Hematopoietic multipotent progenitor cell treated with erythropoietin and hydrocortisone succinate and interleukin-3 and kit ligand, for 4 days (in vitro differentiated cells): Measurements from ENCODE around the gene EML4.

Source experiments
- DNase-seq: peaks from one replicate; pipeline ENCODE4 v3.0.0-alpha.2; 2015

The EML4 gene

GRCh38 chr2:42137125-42137841 is 31.9 kb upstream of the EML4 start:
- no peak for DNase-seq

GRCh38 chr2:42138163-42139015 is 30.8 kb upstream of the EML4 start:
- DNase-seq: no peak

- no peak for DNase-seq
Measured at GRCh38 chr2:42139101-42139500, 30.1 kb upstream of the EML4 start.

DNA sequence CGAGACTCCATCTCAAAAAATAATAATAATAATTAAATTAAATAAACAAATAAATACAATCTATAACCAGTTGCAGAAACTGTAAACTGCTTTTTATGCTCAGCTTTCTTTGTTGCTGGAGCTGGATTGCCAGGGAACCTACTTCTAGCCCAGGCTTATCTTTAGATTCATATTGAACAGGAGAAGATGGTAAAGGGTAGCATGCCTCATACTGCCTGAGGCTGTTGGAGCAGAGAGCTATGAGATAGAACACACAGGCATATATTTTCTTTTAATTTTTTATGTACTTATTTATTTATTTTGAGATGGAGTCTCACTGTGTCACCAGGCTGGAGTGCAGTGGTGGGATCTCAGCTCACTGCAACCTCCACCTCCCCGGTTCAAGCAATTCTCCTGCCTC is 28.7 kb upstream of the EML4 start:
- DNase-seq: no peak

GRCh38 chr2:42141687-42142546 is 27.2 kb upstream of the EML4 start:
- peak; percentile 55 for DNase-seq

GRCh38 chr2:42142547-42143184 is 26.5 kb upstream of the EML4 start:
- no peak for DNase-seq

DNA sequence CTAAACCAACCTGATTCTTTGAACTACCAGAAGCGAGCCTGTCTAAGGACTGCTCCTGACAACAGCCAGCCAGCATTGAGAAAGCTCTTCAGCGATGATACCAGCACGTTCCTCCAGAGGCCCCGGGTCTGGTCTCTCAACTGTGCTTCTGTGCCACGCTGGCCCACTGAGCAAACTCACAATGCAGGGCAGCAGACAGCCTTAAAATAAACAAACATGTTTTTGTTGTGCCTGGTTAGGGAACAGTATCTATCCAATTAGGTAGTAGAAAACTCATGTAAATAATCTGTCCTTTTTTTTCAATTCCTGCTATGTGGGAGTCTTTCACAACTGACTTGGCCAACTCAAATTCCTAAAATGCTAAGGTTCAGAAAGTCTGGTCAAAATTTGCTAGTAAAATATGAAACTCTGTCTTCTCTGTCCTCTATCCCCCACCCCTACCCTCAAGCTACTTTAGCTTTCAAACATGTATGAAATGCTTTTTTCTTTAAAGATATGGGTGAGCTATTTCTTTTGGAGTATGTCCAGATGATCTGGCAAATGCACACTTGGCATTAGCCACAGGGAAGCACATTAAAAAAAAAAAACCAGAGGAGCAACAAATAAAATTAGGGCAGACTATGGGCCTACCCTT is 21.4 kb upstream of the EML4 start:
- DNase-seq: no peak

DNA sequence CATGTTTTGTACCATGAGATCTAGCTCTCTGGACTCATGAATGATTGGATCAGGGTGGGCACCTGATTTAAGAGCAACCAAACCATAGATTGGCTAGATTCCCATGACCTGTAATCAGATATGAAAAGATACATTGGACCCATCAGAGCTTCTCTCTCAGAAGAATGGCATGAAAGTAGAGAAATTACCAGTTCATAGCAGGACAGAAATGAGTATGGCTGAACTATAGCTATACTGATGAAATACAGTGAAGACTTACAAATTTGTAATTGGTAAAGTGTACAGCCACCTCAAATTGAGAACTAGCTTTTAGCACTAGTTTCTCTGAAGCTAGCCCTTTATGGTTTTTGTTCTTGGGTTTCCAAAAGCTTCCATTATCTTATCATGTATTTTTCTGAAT is 19.0 kb upstream of the EML4 start:
- DNase-seq: no peak

DNA sequence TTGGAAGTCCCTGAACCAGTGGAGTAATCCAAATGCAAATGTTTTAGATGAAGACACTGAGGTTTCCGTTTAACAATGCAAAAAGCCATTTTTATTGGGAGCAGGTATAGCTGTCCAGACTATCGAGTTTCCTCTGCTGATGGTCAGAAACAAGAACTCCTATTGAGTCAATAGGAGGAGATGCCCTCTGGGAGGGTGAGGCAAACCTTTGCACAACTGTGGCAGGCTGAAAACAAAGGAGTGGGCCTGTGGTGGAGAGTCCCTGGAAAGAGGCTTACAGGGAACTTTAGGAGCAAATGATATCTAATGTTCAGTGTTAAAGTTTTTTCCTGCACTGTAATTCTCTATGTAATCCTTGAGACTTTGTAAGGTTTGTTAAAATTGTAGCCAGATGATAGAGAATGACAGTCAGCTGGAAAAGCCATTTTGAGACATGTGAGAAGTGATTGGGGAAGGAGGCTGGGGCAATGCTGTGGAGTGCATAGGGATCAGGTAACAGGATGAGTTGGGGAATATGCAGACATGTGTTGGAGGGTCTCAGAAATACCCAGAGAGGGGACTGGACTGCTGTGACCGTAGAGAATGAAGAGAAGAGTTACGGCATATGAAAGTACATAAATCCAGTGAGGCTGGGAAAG is 15.1 kb upstream of the EML4 start:
- DNase-seq: no peak

- DNase-seq: no peak
Measured at GRCh38 chr2:42156721-42157120, 12.4 kb upstream of the EML4 start.

- DNase-seq: no peak
Measured at GRCh38 chr2:42161444-42161843, 7.7 kb upstream of the EML4 start.

GRCh38 chr2:42163444-42164045 is 5.6 kb upstream of the EML4 start:
- no peak for DNase-seq

DNA sequence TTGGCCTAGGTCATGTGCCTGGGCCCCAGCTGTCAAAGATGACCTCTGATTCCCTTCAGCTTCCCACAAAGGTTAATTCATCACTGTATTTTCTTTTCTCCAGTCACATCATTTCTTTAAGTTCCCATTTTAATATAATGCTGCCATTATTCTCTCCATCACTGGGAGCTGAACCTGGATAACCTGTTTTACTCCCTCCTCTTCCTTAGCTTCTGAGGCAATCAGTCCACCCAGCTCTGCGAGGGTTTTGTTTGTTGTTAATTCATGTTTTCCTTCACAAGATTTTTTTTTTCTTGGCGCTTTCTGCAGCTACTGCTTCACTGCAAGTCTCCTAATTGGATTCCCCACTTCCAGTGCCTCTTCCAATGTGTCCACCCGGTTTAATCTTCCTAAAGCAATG is 5.1 kb upstream of the EML4 start:
- DNase-seq: no peak

DNA sequence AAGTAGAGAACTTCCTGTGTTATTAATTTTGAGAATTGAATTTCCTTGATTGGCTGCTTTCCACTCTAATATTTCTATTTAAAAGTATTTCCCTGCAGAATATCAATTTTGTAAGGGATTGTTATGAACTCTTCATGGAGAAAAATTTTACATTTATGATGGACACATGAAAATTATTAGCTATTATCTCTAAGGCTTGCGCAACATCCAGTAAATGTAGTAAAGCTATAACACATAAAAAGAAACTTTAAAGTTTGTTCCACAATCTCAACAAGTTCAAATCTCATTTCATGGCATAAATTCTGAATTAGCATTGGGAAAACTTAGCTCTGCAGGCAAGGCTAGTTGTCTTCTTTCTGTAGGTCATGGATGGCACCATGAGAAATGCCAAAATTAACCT is 4.2 kb upstream of the EML4 start:
- DNase-seq: no peak

DNA sequence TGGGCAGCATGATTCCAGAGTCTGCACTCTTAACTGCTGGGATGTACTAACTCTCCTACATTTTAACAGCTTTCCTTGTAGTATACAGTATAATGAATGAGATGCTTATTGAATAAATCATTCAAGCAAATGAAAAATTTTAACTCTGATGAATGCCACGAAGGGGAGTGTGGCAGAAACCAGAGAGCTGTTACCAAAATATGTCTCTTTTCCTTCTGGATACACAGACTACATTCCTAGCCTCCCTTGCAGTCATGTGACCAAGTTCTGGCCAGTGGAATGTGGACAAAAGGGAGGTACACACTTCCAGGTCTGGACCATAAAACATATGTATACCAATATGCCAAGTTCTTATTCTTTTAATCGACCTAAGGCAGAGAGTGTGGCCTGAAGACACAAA is 1.7 kb upstream of the EML4 start:
- no peak for DNase-seq

- no peak for DNase-seq
Measured at GRCh38 chr2:42168459-42169099, 574 bp upstream of the EML4 start.

DNA sequence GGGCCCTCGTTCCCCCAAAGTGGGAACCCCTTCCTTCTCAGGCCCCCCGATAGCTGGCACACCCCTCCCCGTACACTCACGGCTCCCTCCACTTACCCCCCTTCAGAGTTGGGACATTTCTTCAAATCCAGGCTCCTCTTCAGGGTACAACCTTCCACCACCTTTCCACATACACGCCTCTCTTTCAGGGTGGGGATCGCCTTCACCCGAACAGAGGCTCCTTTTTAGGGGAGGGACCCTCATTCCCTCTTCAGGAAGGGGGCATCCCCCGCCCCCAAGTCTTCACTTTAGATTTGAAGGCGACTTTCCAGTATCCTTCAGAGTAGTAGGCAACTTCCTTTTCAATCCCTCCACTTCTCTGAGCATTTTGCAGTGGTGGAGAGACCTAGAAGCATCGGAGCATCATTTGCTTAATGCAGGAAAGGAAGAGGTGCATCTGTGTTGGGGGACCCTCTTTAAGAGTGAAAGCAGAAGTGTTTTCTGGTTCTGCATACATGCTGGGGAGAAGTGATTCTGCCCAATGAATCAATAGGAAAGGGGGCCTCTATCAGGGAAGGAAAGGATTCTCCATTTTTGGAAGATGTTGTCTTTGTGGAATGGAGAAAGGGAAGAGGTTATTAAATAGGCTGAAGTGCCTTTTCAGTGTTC is 845 bp downstream of the EML4 start:
- peak; percentile 37 for DNase-seq

DNA sequence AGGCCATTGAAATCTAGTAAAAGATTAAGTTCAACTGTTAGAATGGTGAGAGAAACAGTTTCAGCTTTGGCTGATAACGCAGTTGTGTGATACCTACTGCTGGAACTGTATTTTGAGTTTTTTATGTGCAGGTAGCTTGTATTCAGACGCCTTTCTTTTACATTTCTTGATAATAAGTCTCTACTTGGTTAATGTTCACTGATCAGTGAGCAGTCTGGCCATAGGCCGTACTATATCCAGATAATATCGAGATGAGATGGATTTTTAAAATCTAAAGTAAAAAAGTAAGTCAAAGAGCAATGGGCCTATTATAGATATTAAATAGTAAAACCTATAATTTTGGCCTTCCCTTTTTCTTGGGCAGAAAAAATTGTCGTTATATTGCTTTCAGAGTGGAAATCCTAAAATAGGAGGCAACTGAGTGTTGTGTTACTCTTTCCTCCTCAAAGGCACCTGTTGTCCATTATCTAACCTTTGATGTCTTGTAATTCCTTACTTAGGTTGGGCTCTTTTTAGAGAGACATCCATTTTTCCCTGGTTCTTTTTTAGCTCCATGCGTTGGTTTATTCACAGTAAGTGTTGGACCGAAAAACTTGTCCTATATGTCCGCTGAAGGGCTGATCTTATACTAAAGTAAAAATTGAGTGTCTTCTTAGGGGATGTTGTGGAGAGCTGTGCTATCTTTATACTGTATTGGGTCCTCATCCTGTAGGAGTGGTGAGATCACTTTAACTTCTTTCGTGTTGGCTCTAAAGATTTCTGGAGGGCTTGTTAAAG is 1.7 kb downstream of the EML4 start:
- no peak for DNase-seq

- peak; percentile 4 for DNase-seq
Measured at GRCh38 chr2:42171396-42171980, 2.3 kb downstream of the EML4 start.
